Body of pancreas (tissue), 4 donors: ENCODE measurements around the gene EPS15.

Source experiments
- POLR2A ChIP-seq, 3 donors: fragments of 450-650 bp; IDR thresholded peaks; one replicate each; pipeline ENCODE4 v1.6.1; 2016; ENCODE audit warnings: antibody characterized with exemption in 3 of 3, mild to moderate bottlenecking in 2 of 3
- TF ChIP-seq, protein P1 (sequence below), 7 experiments: fragments of 450-650 bp in 4 of 7; fragments of 200-600 bp in 3 of 7; sonication (generic) in 3 of 7; IDR thresholded peaks; one replicate each; pipeline ENCODE4 v1.5.1; 2016 to 2019; ENCODE audit warnings: antibody characterized with exemption in 7 of 7

DNA sequence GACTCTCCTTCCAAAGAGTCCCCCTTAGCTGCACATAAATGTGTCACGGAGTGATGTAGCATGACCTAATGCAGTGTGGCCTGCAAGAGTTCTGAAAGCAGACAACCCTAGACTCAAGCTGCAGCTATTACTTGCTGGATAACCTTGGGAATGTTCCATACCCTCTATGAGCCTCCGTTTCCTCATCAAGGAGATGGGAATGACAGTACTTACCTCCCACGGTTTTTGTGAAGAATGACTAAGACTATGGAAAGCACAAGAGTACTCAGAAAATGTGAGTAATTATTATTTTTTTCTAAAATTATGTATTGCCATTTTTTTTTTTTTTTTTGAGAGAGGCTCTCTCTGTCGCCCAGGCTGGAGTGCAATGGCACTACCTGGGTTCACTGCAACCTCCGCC is 191.7 kb downstream of the EPS15 start:
- TF ChIP-seq, protein P1, sequence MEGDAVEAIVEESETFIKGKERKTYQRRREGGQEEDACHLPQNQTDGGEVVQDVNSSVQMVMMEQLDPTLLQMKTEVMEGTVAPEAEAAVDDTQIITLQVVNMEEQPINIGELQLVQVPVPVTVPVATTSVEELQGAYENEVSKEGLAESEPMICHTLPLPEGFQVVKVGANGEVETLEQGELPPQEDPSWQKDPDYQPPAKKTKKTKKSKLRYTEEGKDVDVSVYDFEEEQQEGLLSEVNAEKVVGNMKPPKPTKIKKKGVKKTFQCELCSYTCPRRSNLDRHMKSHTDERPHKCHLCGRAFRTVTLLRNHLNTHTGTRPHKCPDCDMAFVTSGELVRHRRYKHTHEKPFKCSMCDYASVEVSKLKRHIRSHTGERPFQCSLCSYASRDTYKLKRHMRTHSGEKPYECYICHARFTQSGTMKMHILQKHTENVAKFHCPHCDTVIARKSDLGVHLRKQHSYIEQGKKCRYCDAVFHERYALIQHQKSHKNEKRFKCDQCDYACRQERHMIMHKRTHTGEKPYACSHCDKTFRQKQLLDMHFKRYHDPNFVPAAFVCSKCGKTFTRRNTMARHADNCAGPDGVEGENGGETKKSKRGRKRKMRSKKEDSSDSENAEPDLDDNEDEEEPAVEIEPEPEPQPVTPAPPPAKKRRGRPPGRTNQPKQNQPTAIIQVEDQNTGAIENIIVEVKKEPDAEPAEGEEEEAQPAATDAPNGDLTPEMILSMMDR (IDR thresholded peaks at IDR 0.05) = no peak
- no peak for TF ChIP-seq POLR2A (IDR thresholded peaks at IDR 0.05)
